Measurements from ENCODE around the gene CPED1.

CPED1 gene

DNA sequence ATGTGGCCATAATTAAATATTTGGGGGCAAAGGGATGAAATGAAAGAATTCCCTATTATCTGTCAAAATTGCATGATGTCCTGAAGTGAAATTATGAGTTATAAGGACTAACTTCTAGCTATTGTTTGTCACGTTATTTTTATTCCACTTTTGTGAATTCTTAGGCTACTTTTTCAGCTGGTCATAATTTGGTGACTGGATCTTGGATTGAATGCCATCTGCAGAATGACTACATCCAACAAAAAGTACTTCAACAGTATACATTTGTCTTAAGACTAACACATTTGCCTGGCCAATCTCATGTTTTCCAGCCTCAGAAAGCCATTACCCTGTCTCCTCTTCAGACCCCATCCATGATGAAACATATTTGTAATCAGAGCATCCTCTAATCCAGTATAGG, 292.1 kb downstream of the CPED1 start (continued):
- TF ChIP-seq, protein P1, sequence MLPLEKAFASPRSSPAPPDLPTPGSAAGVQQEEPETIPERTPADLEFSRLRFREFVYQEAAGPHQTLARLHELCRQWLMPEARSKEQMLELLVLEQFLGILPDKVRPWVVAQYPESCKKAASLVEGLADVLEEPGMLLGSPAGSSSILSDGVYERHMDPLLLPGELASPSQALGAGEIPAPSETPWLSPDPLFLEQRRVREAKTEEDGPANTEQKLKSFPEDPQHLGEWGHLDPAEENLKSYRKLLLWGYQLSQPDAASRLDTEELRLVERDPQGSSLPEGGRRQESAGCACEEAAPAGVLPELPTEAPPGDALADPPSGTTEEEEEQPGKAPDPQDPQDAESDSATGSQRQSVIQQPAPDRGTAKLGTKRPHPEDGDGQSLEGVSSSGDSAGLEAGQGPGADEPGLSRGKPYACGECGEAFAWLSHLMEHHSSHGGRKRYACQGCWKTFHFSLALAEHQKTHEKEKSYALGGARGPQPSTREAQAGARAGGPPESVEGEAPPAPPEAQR (tag by site-specific recombination; IDR thresholded peaks at IDR 0.05), result no peak
- TF ChIP-seq TRIM28 (IDR thresholded peaks at IDR 0.05; ENCODE audit: borderline replicate concordance, low read length) (no peak), SP2 (tag by site-specific recombination; IDR thresholded peaks at IDR 0.05) (no peak), ZNF350 (tag by site-specific recombination; IDR thresholded peaks at IDR 0.05) (no peak), ZNF843 (tag by site-specific recombination; IDR thresholded peaks at IDR 0.05) (no peak), ZBTB1 (tag by site-specific recombination; IDR thresholded peaks at IDR 0.05) (no peak)
- TF ChIP-seq, protein P2, sequence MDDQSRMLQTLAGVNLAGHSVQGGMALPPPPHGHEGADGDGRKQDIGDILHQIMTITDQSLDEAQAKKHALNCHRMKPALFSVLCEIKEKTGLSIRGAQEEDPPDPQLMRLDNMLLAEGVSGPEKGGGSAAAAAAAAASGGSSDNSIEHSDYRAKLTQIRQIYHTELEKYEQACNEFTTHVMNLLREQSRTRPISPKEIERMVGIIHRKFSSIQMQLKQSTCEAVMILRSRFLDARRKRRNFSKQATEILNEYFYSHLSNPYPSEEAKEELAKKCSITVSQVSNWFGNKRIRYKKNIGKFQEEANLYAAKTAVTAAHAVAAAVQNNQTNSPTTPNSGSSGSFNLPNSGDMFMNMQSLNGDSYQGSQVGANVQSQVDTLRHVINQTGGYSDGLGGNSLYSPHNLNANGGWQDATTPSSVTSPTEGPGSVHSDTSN (CRISPR knock-in tag; IDR thresholded peaks at IDR 0.05), result no peak

DNA sequence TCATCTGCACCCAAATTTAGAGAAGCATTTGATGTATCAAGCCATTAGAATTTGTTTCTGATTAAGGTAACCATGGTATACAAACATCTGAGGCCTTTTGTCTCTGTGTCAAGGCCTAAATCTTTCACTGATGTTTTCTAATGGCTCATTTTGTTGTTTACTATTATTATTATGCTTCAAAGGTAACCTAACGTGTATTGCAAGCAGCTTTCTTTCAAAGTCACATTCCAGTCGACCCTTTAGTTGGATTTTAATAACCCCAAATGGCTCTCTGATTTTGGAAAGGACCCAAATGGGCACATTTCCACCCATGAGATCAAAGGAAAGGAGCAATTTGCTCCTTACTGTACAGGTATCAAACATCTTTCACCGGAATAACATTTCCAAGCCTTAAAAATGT, 293.6 kb downstream of the CPED1 start:
- POLR2A ChIA-PET, result no interaction called here
- CTCF ChIA-PET, result no interaction called here
- H3K36me3 ChIP-seq (ENCODE audit: control insufficient read depth in 2 of 2, insufficient read depth in 1 of 2, low read length in 2 of 2), result no peaks in the 10 kb centered on the region
- H3K4me3 ChIP-seq (ENCODE audit: low read depth, low read length), result no peak overlapping the region
- TF ChIP-seq ZFP41 (tag by site-specific recombination; IDR thresholded peaks at IDR 0.05; ENCODE audit: borderline replicate concordance) (no peak), ZNF391 (tag by site-specific recombination; IDR thresholded peaks at IDR 0.05; ENCODE audit: borderline replicate concordance, low read depth) (no peak), ZNF292 (tag by site-specific recombination; IDR thresholded peaks at IDR 0.05; ENCODE audit: borderline replicate concordance, low read depth) (no peak), YY2 (tag by site-specific recombination; IDR thresholded peaks at IDR 0.05) (no peak), ZNF843 (tag by site-specific recombination; IDR thresholded peaks at IDR 0.05) (no peak), ZNF621 (tag by site-specific recombination; IDR thresholded peaks at IDR 0.05) (no peak)
- no peak overlapping the region for H3K27ac ChIP-seq (ENCODE audit: extremely low read depth, low read depth, low read length)
- no peaks in the 10 kb centered on the region for H3K9me3 ChIP-seq (ENCODE audit: control insufficient read depth, insufficient read depth, low read depth, low read length)
- H3K4me1 ChIP-seq (ENCODE audit: control insufficient read depth, insufficient read depth, low read length), result peaks cover 6% of the 10 kb centered on the region; the same call in 1 of the 2 replicates

DNA sequence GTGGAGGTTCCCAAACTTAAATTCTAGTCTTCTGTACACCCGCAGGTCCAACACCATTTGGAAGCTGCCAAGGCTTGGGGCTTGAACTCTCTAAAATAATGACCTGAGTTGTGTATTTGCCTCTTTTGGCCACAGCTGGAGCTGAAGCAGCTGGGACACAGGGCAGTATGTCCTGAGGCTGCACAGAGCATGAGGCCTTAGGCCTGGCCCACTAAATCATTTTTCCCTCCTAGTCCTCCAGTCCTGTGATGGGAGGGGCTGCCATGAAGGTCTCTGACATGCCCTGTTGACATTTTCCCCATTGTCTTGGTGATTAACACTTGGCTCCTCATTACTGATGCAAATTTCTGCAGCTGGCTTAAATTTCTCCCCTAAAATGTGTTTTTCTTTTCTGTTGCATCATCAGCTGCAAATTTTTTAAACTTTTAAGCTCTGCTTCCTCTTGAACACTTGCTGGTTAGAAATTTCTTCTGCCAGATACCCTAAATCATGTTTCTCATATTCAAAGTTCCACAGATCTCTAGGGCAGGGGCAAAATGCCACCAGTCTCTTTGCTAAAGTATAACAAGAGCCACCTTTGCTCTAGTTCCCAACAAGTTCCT, 296.7 kb downstream of the CPED1 start:
- Histone ChIP-seq H3K36me3 (ENCODE audit: control insufficient read depth in 2 of 2, insufficient read depth in 1 of 2, low read length in 2 of 2) (no peaks in the 10 kb centered on the region), H3K4me1 (ENCODE audit: control insufficient read depth, insufficient read depth, low read length) (no peaks in the 10 kb centered on the region; the same call in 1 of the 2 replicates), H3K9me3 (ENCODE audit: control insufficient read depth, insufficient read depth, low read depth, low read length) (no peaks in the 10 kb centered on the region), H3K27ac (ENCODE audit: extremely low read depth, low read depth, low read length) (no peak overlapping the region), H3K4me3 (ENCODE audit: low read depth, low read length) (no peak overlapping the region)
- no peak for TF ChIP-seq ZNF658 (tag by site-specific recombination; IDR thresholded peaks at IDR 0.05)
- TF ChIP-seq ZNF585B (tag by site-specific recombination; IDR thresholded peaks at IDR 0.05), result peak; percentile 98
- CTCF ChIA-PET, result no interaction called here
- POLR2A ChIA-PET, result no interaction called here

DNA sequence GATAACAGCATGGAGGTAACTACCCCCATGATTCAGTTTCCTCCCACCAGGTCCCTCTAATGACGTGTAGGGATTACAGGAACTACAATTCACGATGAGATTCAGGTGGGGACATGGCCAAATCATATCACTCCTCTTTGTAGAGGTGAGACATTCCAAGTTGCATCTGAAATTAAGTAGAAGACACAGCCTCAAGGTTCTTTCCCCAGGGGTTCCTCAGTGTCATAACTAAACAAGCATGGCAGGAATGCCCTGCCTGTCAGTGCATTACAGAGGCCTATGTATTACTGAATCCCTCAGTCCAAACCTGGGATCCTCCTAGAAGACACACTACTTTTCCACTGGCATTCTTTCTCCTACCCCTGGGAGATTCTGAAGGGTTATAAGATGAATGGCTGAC, 297.7 kb downstream of the CPED1 start:
- Histone ChIP-seq H3K27ac (ENCODE audit: extremely low read depth, low read depth, low read length) (no peak overlapping the region), H3K4me1 (ENCODE audit: control insufficient read depth, insufficient read depth, low read length) (no peaks in the 10 kb centered on the region; the same call in 1 of the 2 replicates), H3K4me3 (ENCODE audit: low read depth, low read length) (no peak overlapping the region), H3K9me3 (ENCODE audit: control insufficient read depth, insufficient read depth, low read depth, low read length) (no peaks in the 10 kb centered on the region), H3K36me3 (ENCODE audit: control insufficient read depth in 2 of 2, insufficient read depth in 1 of 2, low read length in 2 of 2) (no peaks in the 10 kb centered on the region)
- ChIA-PET POLR2A (no interaction called here), CTCF (no interaction called here)
- TF ChIP-seq ZNF596 (tag by site-specific recombination; IDR thresholded peaks at IDR 0.05) (no peak), ZNF558 (tag by site-specific recombination; IDR thresholded peaks at IDR 0.05) (no peak), ZNF350 (tag by site-specific recombination; IDR thresholded peaks at IDR 0.05) (no peak), ZNF548 (tag by site-specific recombination; IDR thresholded peaks at IDR 0.05) (no peak), ZNF155 (tag by site-specific recombination; IDR thresholded peaks at IDR 0.05) (no peak), ZNF658 (tag by site-specific recombination; IDR thresholded peaks at IDR 0.05) (no peak), ZNF404 (tag by site-specific recombination; IDR thresholded peaks at IDR 0.05) (no peak), GLIS1 (tag by site-specific recombination; IDR thresholded peaks at IDR 0.05) (no peak), ZNF223 (tag by site-specific recombination; IDR thresholded peaks at IDR 0.05) (no peak), ZNF37A (tag by site-specific recombination; IDR thresholded peaks at IDR 0.05) (no peak), ZNF184 (tag by site-specific recombination; IDR thresholded peaks at IDR 0.05) (no peak), HOXA7 (CRISPR knock-in tag; IDR thresholded peaks at IDR 0.05; ENCODE audit: borderline replicate concordance) (no peak)
- TF ChIP-seq, protein P3, sequence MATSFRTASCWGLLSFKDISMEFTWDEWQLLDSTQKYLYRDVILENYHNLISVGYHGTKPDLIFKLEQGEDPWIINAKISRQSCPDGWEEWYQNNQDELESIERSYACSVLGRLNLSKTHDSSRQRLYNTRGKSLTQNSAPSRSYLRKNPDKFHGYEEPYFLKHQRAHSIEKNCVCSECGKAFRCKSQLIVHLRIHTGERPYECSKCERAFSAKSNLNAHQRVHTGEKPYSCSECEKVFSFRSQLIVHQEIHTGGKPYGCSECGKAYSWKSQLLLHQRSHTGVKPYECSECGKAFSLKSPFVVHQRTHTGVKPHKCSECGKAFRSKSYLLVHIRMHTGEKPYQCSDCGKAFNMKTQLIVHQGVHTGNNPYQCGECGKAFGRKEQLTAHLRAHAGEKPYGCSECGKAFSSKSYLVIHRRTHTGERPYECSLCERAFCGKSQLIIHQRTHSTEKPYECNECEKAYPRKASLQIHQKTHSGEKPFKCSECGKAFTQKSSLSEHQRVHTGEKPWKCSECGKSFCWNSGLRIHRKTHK (tag by site-specific recombination; IDR thresholded peaks at IDR 0.05), result no peak
- TF ChIP-seq, protein P4, sequence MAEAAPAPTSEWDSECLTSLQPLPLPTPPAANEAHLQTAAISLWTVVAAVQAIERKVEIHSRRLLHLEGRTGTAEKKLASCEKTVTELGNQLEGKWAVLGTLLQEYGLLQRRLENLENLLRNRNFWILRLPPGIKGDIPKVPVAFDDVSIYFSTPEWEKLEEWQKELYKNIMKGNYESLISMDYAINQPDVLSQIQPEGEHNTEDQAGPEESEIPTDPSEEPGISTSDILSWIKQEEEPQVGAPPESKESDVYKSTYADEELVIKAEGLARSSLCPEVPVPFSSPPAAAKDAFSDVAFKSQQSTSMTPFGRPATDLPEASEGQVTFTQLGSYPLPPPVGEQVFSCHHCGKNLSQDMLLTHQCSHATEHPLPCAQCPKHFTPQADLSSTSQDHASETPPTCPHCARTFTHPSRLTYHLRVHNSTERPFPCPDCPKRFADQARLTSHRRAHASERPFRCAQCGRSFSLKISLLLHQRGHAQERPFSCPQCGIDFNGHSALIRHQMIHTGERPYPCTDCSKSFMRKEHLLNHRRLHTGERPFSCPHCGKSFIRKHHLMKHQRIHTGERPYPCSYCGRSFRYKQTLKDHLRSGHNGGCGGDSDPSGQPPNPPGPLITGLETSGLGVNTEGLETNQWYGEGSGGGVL (tag by site-specific recombination; IDR thresholded peaks at IDR 0.05), result no peak
